Endothelial cell of umbilical vein (primary cell): Measurements from ENCODE around the gene SLC5A3. TPM values are rescaled to one million over a fixed set of nuclear protein-coding genes. Genes with fewer than 3 reads are reported as not detected.

Experiments
- BruUV-seq: library from RNA; stranded (reverse); fragments of 400-500 nt; replicated peaks from 2 replicates; lab custom pipeline; 2021; lab: Mats Ljungman, UMichigan
- CTCF ChIA-PET: fragments of 300-600, 350-600 bp; sonication (Branson Sonifier 250); formaldehyde crosslinking; loops from one replicate; lab custom pipeline; 2021; ENCODE audit warnings: antibody characterized with exemption, inconsistent platforms; lab: Charles Lee
- POLR2A ChIA-PET: fragments of 300-600, 350-600 bp; sonication (Branson Sonifier 250); formaldehyde crosslinking; loops from one replicate; lab custom pipeline; 2021; ENCODE audit warnings: antibody characterized with exemption, inconsistent platforms; lab: Charles Lee
- DNase-seq: peaks from one replicate; pipeline ENCODE4 v3.0.0-alpha.2; 2011; ENCODE audit warnings: low read depth, low spot score
- FAIRE-seq: peaks from 2 replicates; lab custom pipeline; 2011; peaks lifted over from hg19 to GRCh38; lab: Jason Lieb, UNC
- H2AFZ ChIP-seq: 2 replicates; pipeline ENCODE4 v1.6.0; 2012; ENCODE audit warnings: low read depth, low read length, control low read depth, inconsistent platforms
- H3K27ac ChIP-seq: 2 replicates; pipeline ENCODE4 v1.5.1; 2011; ENCODE audit warnings: low read depth, mild to moderate bottlenecking, control low read depth, low read length, moderate library complexity; ENCODE audit not compliant: insufficient read depth
- H3K27me3 ChIP-seq, 2 experiments: 2 replicates each; pipeline versions ENCODE4 v1.6.0 to v1.6.1; 2011; ENCODE audit warnings: low read length in 2 of 2, mixed read lengths in 1 of 2; ENCODE audit not compliant: control insufficient read depth in 2 of 2, insufficient read depth in 2 of 2
- H3K36me3 ChIP-seq, 2 experiments: 2 replicates in 1 of 2; 3 replicates in 1 of 2; pipeline ENCODE4 v1.5.1; 2011; ENCODE audit warnings: low read length in 2 of 2, mild to moderate bottlenecking in 1 of 2, moderate library complexity in 1 of 2; ENCODE audit not compliant: control insufficient read depth in 2 of 2, insufficient read depth in 2 of 2; ENCODE audit errors: extremely low read depth in 1 of 2
- H3K4me1 ChIP-seq: 3 replicates; pipeline ENCODE4 v1.5.1; 2011; ENCODE audit warnings: mild to moderate bottlenecking, low read length; ENCODE audit not compliant: control insufficient read depth, insufficient read depth; ENCODE audit errors: extremely low read depth
- H3K4me2 ChIP-seq: 2 replicates; pipeline ENCODE4 v1.6.1; 2011; ENCODE audit warnings: low read length, control low read depth, mixed read lengths; ENCODE audit not compliant: insufficient read depth
- H3K4me3 ChIP-seq, 3 experiments: fragments of 200-600 bp in 1 of 3; sonication (generic), shearing (Covaris generic) in 1 of 3; replicated peaks in 1 of 3; 2 replicates each; pipeline ENCODE4 v1.5.1; 2011 to 2016; ENCODE audit warnings: control low read depth in 3 of 3, low read length in 3 of 3, mild to moderate bottlenecking in 2 of 3, inconsistent platforms in 1 of 3, low read depth in 1 of 3, moderate library complexity in 1 of 3; ENCODE audit not compliant: insufficient read depth in 1 of 3
- H3K79me2 ChIP-seq: 2 replicates; pipeline ENCODE4 v1.6.0; 2012; ENCODE audit warnings: low read length, inconsistent platforms; ENCODE audit not compliant: control insufficient read depth, insufficient read depth
- H3K9ac ChIP-seq: replicated peaks from 2 replicates; pipeline ENCODE3; 2011; ENCODE audit warnings: low read length, control low read depth; ENCODE audit not compliant: insufficient read depth; ENCODE audit errors: extremely low read depth
- H3K9me1 ChIP-seq: replicated peaks from 3 replicates; pipeline ENCODE4 v1.6.0; 2011; ENCODE audit warnings: mild to moderate bottlenecking, low read length; ENCODE audit not compliant: control insufficient read depth, insufficient read depth; ENCODE audit errors: extremely low read depth
- H3K9me3 ChIP-seq: replicated peaks from 2 replicates; pipeline ENCODE4 v1.5.1; 2012; ENCODE audit warnings: low read length, inconsistent platforms; ENCODE audit not compliant: control insufficient read depth, insufficient read depth
- H4K20me1 ChIP-seq: replicated peaks from 2 replicates; pipeline ENCODE3; 2011; ENCODE audit warnings: mild to moderate bottlenecking, low read length; ENCODE audit not compliant: control insufficient read depth, insufficient read depth; ENCODE audit errors: extremely low read depth
- CTCF ChIP-seq, 2 donors: IDR thresholded peaks; 1 replicate in 1 of 2; 2 replicates in 1 of 2; pipeline ENCODE4 v1.5.1; 2011; ENCODE audit warnings: low read length in 2 of 2, mild to moderate bottlenecking in 2 of 2, moderate library complexity in 2 of 2, control low read depth in 1 of 2, inconsistent platforms in 1 of 2, low read depth in 1 of 2; ENCODE audit not compliant: insufficient read depth in 1 of 2; ENCODE audit errors: extremely low read depth in 1 of 2
- EZH2 ChIP-seq: IDR thresholded peaks from 2 replicates; pipeline ENCODE4 v1.6.1; 2012; ENCODE audit warnings: borderline replicate concordance, low read depth, mild to moderate bottlenecking, moderate library complexity, low read length, inconsistent platforms; ENCODE audit not compliant: severe bottlenecking
- FOS ChIP-seq: IDR thresholded peaks from 2 replicates; pipeline ENCODE4 v1.6.1; 2011; ENCODE audit warnings: mild to moderate bottlenecking, low read length, moderate library complexity, borderline replicate concordance; ENCODE audit not compliant: insufficient read depth
- GATA2 ChIP-seq: IDR thresholded peaks from 2 replicates; pipeline ENCODE4 v1.7.0; 2011; ENCODE audit warnings: low read depth, mild to moderate bottlenecking, moderate library complexity, mixed read lengths, low read length; ENCODE audit not compliant: insufficient read length, insufficient read depth
- JUN ChIP-seq: IDR thresholded peaks from 2 replicates; pipeline ENCODE4 v1.6.1; 2011; ENCODE audit warnings: borderline replicate concordance, low read depth; ENCODE audit not compliant: insufficient read length, insufficient read depth
- MAX ChIP-seq: IDR thresholded peaks from 2 replicates; pipeline ENCODE4 v1.6.1; 2011; ENCODE audit not compliant: insufficient read depth, insufficient read length
- MYC ChIP-seq: IDR thresholded peaks from one replicate; pipeline ENCODE4 v1.6.1; 2011; ENCODE audit warnings: mild to moderate bottlenecking, low read depth, low read length
- POLR2A ChIP-seq: IDR thresholded peaks from 2 replicates; pipeline ENCODE4 v1.6.1; 2012; ENCODE audit warnings: low read depth, mild to moderate bottlenecking, control low read depth, low read length
- POLR2AphosphoS5 ChIP-seq: IDR thresholded peaks from 2 replicates; pipeline ENCODE4 v1.6.1; 2012; ENCODE audit warnings: low read depth, mild to moderate bottlenecking, control low read depth, low read length, moderate library complexity; ENCODE audit not compliant: insufficient read depth
- dilution Hi-C: fragments of 300-500 bp; cut with MboI; formaldehyde crosslinking; loops from one replicate; pipeline ENCODE4 v1.15.0; 2019; ENCODE audit warnings: low sequenced_read_pairs; ENCODE audit not compliant: extremely low pct_ligation_motif_present
- intact Hi-C: fragments of 100-400 bp; cut with micrococcal nuclease; formaldehyde crosslinking; loops from one replicate; pipeline ENCODE4 v1.10.0; 2022
- polyA plus RNA-seq, 4 experiments: library from polyadenylated mRNA; depleted of rRNA in 3 of 4; stranded (reverse) in 3 of 4; unstranded in 1 of 4; fragments of >200 nt; gene quantifications; 2 replicates each; pipeline versions ENCODE4 v1.2.1 to v1.2.3, GENCODE V29; 2011 to 2012; ENCODE audit warnings: missing spikeins in 1 of 4
- total RNA-seq: library from RNA; stranded (reverse); gene quantifications from 2 replicates; pipeline ENCODE4 v1.2.3, GENCODE V29; 2021

SLC5A3 gene
- total and polyA plus RNA-seq, 2 donors (not counting 3 experiments of a cell fraction or from before 2014, with no cell fraction given): 1.6 to 8.0 TPM

GRCh38 chr21:34034369-34035014 is 38.9 kb upstream of the SLC5A3 start:
- Histone ChIP-seq H3K4me1 (no peaks in the 10 kb centered on the region), H3K4me3 (no peak overlapping the region), H3K27me3 (peaks cover 5 to 9% of the 10 kb centered on the region in 2 experiments), H3K36me3 (no peaks in the 10 kb centered on the region), H3K79me2 (no peaks in the 10 kb centered on the region), H3K4me2 (no peak overlapping the region), H3K9me3 (no peaks in the 10 kb centered on the region), H3K27ac (no peak overlapping the region), H4K20me1 (no peaks in the 10 kb centered on the region), H3K9me1 (no peaks in the 10 kb centered on the region), H3K9ac (no peak overlapping the region), H2AFZ (no peak overlapping the region)
- dilution Hi-C loops: no loop called here
- ChIA-PET CTCF (interaction anchor here (0.7 to 3.7 kb wide), 4 partner anchors 9 to 111 kb away, joined by 3 to 9 read pairs (median 3); no protein-coding TSS in a partner anchor), POLR2A (no interaction called here)
- no TSS peak for BruUV-seq
- FAIRE-seq: no peak
- no peak for DNase-seq
- intact Hi-C loops: no loop called here
- TF ChIP-seq MYC: no peak
- no peak for TF ChIP-seq MAX
- no peak for TF ChIP-seq EZH2
- TF ChIP-seq POLR2AphosphoS5: no peak
- TF ChIP-seq POLR2A: no peak
- TF ChIP-seq GATA2: no peak
- no peak for TF ChIP-seq JUN
- TF ChIP-seq CTCF (IDR thresholded peaks at IDR 0.05; ENCODE audit: extremely low read depth in 1 of 2, insufficient read depth in 1 of 2, low read depth in 1 of 2, low read length in 2 of 2): no peak
- TF ChIP-seq FOS: no peak
